Endodermal cell (in vitro differentiated cells): ENCODE measurements around the gene RBM25. TPM values are rescaled to one million over a fixed set of nuclear protein-coding genes. Genes with fewer than 3 reads are reported as not detected.

Source experiments
- DNase-seq: peaks from one replicate; pipeline ENCODE4 v3.0.0-alpha.2; 2017
- H3K27ac ChIP-seq: 2 replicates; pipeline ENCODE4 v1.5.1; 2013; ENCODE audit warnings: mild to moderate bottlenecking, low read depth, low read length, moderate library complexity
- H3K27me3 ChIP-seq: 2 replicates; pipeline ENCODE4 v1.6.1; 2013; ENCODE audit warnings: mild to moderate bottlenecking, low read length, moderate library complexity; ENCODE audit not compliant: insufficient read depth, control insufficient read depth, poor library complexity, severe bottlenecking
- H3K36me3 ChIP-seq: 2 replicates; pipeline ENCODE4 v1.7.0; 2013; ENCODE audit warnings: mild to moderate bottlenecking, low read length, moderate library complexity; ENCODE audit not compliant: control insufficient read depth, insufficient read depth
- H3K4me1 ChIP-seq: one replicate; pipeline ENCODE4 v1.7.0; 2013; ENCODE audit warnings: low read length; ENCODE audit not compliant: control insufficient read depth, insufficient read depth
- H3K4me3 ChIP-seq: 2 replicates; pipeline ENCODE4 v1.5.1; 2013; ENCODE audit warnings: mild to moderate bottlenecking, low read length, moderate library complexity
- H3K9ac ChIP-seq: 2 replicates; pipeline ENCODE4 v1.6.1; 2013; ENCODE audit warnings: mild to moderate bottlenecking, low read length, moderate library complexity; ENCODE audit not compliant: poor library complexity, severe bottlenecking; ENCODE audit errors: extremely low read depth
- H3K9me3 ChIP-seq: 2 replicates; pipeline ENCODE4 v1.6.1; 2013; ENCODE audit warnings: mild to moderate bottlenecking, low read length, moderate library complexity; ENCODE audit not compliant: control insufficient read depth
- H3K27ac Mint-ChIP-seq: 2 replicates; pipeline ENCODE4 v1.8.0; 2020; ENCODE audit warnings: mixed read lengths
- H3K27me3 Mint-ChIP-seq: 2 replicates; pipeline ENCODE4 v1.8.0; 2021; ENCODE audit warnings: mild to moderate bottlenecking, mixed read lengths; ENCODE audit not compliant: insufficient read depth
- H3K36me3 Mint-ChIP-seq: 2 replicates; pipeline ENCODE4 v1.8.0; 2020; ENCODE audit warnings: low read depth, mixed read lengths
- H3K4me1 Mint-ChIP-seq: 2 replicates; pipeline ENCODE4 v1.8.0; 2020; ENCODE audit warnings: mixed read lengths
- H3K4me3 Mint-ChIP-seq: 2 replicates; pipeline ENCODE4 v1.8.0; 2020; ENCODE audit warnings: mild to moderate bottlenecking, moderate library complexity, mixed read lengths
- H3K9me3 Mint-ChIP-seq: 2 replicates; pipeline ENCODE4 v1.8.0; 2020; ENCODE audit warnings: mild to moderate bottlenecking, mixed read lengths
- WGBS, 2 experiments: methylation state at CpG; one replicate each; pipeline versions ENCODE4 v1.1.5 to v1.1.7; 2013; ENCODE audit warnings: missing lambda C conversion rate in 2 of 2, mixed read lengths in 1 of 2; ENCODE audit not compliant: insufficient coverage in 1 of 2, insufficient read length in 1 of 2; 5-methylcytosine and 5-hydroxymethylcytosine counted together
- total RNA-seq, 2 donors: library from RNA; stranded (reverse); fragmentation: NEBNext Ultra II Directional in 1 of 2; extraction: Animal tissue kit (Norgen Biotek cat#: 25700) in 1 of 2; gene quantifications; 2 replicates in 1 of 2; 3 replicates in 1 of 2; pipeline ENCODE4 v1.2.1, GENCODE V29; 2021
- TF ChIP-seq, protein P1 (sequence below): fragments of 200-600 bp; sonication (generic); conservative IDR thresholded peaks from 2 replicates; pipeline ENCODE4 v1.5.0; 2021; ENCODE audit warnings: antibody characterized with exemption, mild to moderate bottlenecking

RBM25 gene
- total RNA-seq, 2 donors from 2014 or later, result 132 to 164 TPM

DNA sequence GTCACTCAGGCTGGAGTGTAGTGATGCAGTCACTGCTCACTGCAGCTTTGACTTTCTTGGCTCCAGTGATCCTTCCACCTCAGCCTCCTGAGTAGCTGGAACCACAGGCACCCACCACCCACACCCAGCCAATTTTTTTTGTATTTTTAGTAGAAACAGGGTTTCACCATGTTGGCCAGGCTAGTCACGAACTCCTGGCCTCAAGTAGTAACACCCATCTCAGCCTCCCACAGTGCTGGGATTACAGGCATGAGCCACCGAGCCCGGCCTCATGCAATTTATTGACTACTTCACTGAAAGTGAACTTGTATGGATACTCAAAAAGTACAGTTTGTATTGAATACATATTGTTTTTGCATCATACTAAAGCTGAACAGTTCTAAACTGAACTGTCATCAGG, 87.0 kb downstream of the RBM25 start:
- DNase-seq, result no peak
- no peaks in the 10 kb centered on the region for H3K27me3 ChIP-seq
- 95 to 100% methylated on average over 2 to 3 of the region's 3 CpGs for WGBS, 2 experiments
- Mint-ChIP-seq H3K27ac (no peak overlapping the region), H3K36me3 (peaks cover 32% of the 10 kb centered on the region), H3K4me3 (no peak overlapping the region), H3K27me3 (no peaks in the 10 kb centered on the region), H3K9me3 (no peaks in the 10 kb centered on the region), H3K4me1 (peaks cover 26% of the 10 kb centered on the region)
- no peaks in the 10 kb centered on the region for H3K9me3 ChIP-seq
- no peak overlapping the region for H3K9ac ChIP-seq
- peaks cover 6% of the 10 kb centered on the region for H3K4me1 ChIP-seq
- H3K36me3 ChIP-seq, result peaks cover 38% of the 10 kb centered on the region
- TF ChIP-seq, protein P1, sequence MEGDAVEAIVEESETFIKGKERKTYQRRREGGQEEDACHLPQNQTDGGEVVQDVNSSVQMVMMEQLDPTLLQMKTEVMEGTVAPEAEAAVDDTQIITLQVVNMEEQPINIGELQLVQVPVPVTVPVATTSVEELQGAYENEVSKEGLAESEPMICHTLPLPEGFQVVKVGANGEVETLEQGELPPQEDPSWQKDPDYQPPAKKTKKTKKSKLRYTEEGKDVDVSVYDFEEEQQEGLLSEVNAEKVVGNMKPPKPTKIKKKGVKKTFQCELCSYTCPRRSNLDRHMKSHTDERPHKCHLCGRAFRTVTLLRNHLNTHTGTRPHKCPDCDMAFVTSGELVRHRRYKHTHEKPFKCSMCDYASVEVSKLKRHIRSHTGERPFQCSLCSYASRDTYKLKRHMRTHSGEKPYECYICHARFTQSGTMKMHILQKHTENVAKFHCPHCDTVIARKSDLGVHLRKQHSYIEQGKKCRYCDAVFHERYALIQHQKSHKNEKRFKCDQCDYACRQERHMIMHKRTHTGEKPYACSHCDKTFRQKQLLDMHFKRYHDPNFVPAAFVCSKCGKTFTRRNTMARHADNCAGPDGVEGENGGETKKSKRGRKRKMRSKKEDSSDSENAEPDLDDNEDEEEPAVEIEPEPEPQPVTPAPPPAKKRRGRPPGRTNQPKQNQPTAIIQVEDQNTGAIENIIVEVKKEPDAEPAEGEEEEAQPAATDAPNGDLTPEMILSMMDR, result no peak
- H3K27ac ChIP-seq, result no peak overlapping the region
- H3K4me3 ChIP-seq, result no peak overlapping the region

DNA sequence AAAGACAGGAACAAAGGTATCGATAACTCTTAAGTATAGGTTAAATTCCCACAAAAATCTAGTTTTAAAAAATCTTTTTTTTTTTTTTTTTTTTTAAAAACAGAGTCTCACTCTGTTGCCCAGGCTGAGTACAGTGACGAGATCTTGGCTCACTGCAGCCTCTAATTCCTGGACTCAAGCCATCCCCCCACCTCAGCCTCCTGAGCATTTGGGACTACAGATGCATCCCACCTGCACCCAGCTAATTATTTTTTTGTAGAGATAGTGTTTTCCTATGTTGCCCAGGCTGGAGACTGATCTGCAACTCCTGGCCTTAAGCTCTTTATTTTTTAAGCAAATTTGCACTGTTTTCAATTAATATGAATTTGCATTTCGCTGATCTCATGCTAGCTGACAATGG, 87.8 kb downstream of the RBM25 start:
- no peak for DNase-seq
- no peak overlapping the region for H3K4me3 ChIP-seq
- peaks cover 34% of the 10 kb centered on the region for H3K36me3 ChIP-seq
- 91 to 95% methylated on average over 2 to 3 of the region's 3 CpGs for WGBS, 2 experiments
- H3K4me1 ChIP-seq, result peaks cover 6% of the 10 kb centered on the region
- H3K27me3 ChIP-seq, result no peaks in the 10 kb centered on the region
- no peak overlapping the region for H3K9ac ChIP-seq
- TF ChIP-seq, protein P1, result no peak
- H3K9me3 Mint-ChIP-seq, result no peaks in the 10 kb centered on the region
- H3K4me1 Mint-ChIP-seq, result peaks cover 26% of the 10 kb centered on the region
- H3K27me3 Mint-ChIP-seq, result no peaks in the 10 kb centered on the region
- no peak overlapping the region for H3K27ac Mint-ChIP-seq
- H3K36me3 Mint-ChIP-seq, result peaks cover 36% of the 10 kb centered on the region
- H3K4me3 Mint-ChIP-seq, result no peak overlapping the region
- no peak overlapping the region for H3K27ac ChIP-seq
- H3K9me3 ChIP-seq, result no peaks in the 10 kb centered on the region

DNA sequence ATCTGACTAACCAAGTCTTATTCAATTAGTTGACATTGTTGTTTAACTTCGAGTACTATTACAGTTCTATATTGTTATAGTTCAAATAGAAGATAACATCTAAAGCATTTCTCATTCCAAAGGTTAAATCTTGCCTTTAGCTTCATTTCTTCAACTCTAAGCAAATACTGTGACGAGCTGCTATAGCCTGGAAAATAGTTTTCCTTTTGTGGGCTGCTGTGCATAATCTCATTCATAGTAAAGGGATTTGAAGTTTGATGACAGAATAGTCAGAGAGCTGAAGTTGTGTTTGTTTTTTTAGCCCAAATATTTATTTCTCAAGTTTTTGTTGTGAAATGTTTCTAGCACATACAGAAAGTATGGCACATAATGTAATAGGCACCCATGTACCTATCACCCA, 91.4 kb downstream of the RBM25 start:
- no peak for DNase-seq
- H3K4me1 Mint-ChIP-seq, result peaks cover 12% of the 10 kb centered on the region
- Histone ChIP-seq H3K9me3 (no peaks in the 10 kb centered on the region), H3K9ac (no peak overlapping the region), H3K4me3 (no peak overlapping the region), H3K27me3 (no peaks in the 10 kb centered on the region), H3K4me1 (peaks cover 6% of the 10 kb centered on the region), H3K27ac (no peak overlapping the region), H3K36me3 (peaks cover 61% of the 10 kb centered on the region)
- H3K9me3 Mint-ChIP-seq, result no peaks in the 10 kb centered on the region
- no peaks in the 10 kb centered on the region for H3K27me3 Mint-ChIP-seq
- WGBS, 2 experiments, result 90% methylated on average over 2 of the region's 2 CpGs; no CpG with 5 or more reads in 1 of the 2 experiments
- peaks cover 55% of the 10 kb centered on the region for H3K36me3 Mint-ChIP-seq
- H3K27ac Mint-ChIP-seq, result no peak overlapping the region
- TF ChIP-seq, protein P1, result no peak
- no peak overlapping the region for H3K4me3 Mint-ChIP-seq
